K562 (cell line): Measurements from ENCODE around the gene RPL21. TPM values are rescaled to one million over a fixed set of nuclear protein-coding genes. Genes with fewer than 3 reads are reported as not detected.

Source experiments
- HDAC1 ChIP-seq, 2 experiments: fragments of 450-650 bp; IDR thresholded peaks; 2 replicates each; pipeline ENCODE4 v1.6.1; 2016 to 2017; ENCODE audit warnings: inconsistent platforms in 1 of 2, mild to moderate bottlenecking in 1 of 2, moderate library complexity in 1 of 2
- HDAC8 ChIP-seq: fragments of 450-650 bp; IDR thresholded peaks from 2 replicates; pipeline ENCODE4 v1.6.1; 2016; ENCODE audit warnings: mild to moderate bottlenecking, missing genetic modification characterization, moderate library complexity, missing compliant biosample characterization
- LCOR ChIP-seq: sonication (generic); formaldehyde crosslinking; IDR thresholded peaks from 2 replicates; pipeline ENCODE4 v1.8.0; 2022; ENCODE audit warnings: mild to moderate bottlenecking, missing genetic modification reagents
- PHF8 ChIP-seq: fragments of 200-600 bp; sonication (generic); IDR thresholded peaks from 2 replicates; pipeline ENCODE4 v1.6.1; 2012; ENCODE audit warnings: mixed run types, mild to moderate bottlenecking, inconsistent platforms, low read length, moderate library complexity, borderline replicate concordance
- POLR2B ChIP-seq: fragments of 450-650 bp; IDR thresholded peaks from 2 replicates; pipeline ENCODE4 v1.6.1; 2018; ENCODE audit warnings: low read depth; ENCODE audit not compliant: partially characterized antibody
- POLR2H ChIP-seq: IDR thresholded peaks from 2 replicates; pipeline ENCODE4 v1.6.1; 2016; ENCODE audit warnings: missing genetic modification characterization, low read depth, mild to moderate bottlenecking, control low read depth, missing compliant biosample characterization, moderate library complexity
- SP1 ChIP-seq: sonication (generic); formaldehyde crosslinking; IDR thresholded peaks from 2 replicates; pipeline ENCODE4 v1.8.1; 2022; ENCODE audit warnings: mild to moderate bottlenecking, missing genetic modification reagents
- SP2 ChIP-seq: IDR thresholded peaks from 2 replicates; pipeline ENCODE4 v1.6.1; 2011; ENCODE audit warnings: mild to moderate bottlenecking, low read depth, low read length, moderate library complexity; ENCODE audit not compliant: poor library complexity, severe bottlenecking; ENCODE audit errors: extremely low read depth
- ZBTB9 ChIP-seq: fragments of 450-650 bp; formaldehyde crosslinking; IDR thresholded peaks from 2 replicates; pipeline ENCODE4 v1.4.0; 2020; ENCODE audit warnings: mild to moderate bottlenecking, moderate library complexity
- ZNF143 ChIP-seq: sonication (generic); formaldehyde crosslinking; IDR thresholded peaks from 2 replicates; pipeline ENCODE4 v1.9.0; 2022; ENCODE audit warnings: mild to moderate bottlenecking, missing genetic modification reagents
- ZNF217 ChIP-seq: sonication (generic); formaldehyde crosslinking; IDR thresholded peaks from 2 replicates; pipeline ENCODE4 v1.8.0; 2022; ENCODE audit warnings: mild to moderate bottlenecking, missing genetic modification reagents
- ZZZ3 ChIP-seq: fragments of 450-650 bp; IDR thresholded peaks from 2 replicates; pipeline ENCODE4 v1.6.1; 2016; ENCODE audit warnings: antibody characterized with exemption, mild to moderate bottlenecking, moderate library complexity
- polyA plus RNA-seq, 8 experiments: library from polyadenylated mRNA; depleted of rRNA in 4 of 8; stranded (reverse) in 5 of 8; unstranded in 3 of 8; fragments of >200 nt; fragmentation: Nextera tagmentation in 2 of 8; fragmentation: Illumina TruSeq in 1 of 8; extraction: Ambion mirVana in 2 of 8; extraction: Trizol in 1 of 8; gene quantifications; 2 replicates each; pipeline versions ENCODE4 v1.2.1 to v1.2.3, GENCODE V29; 2011 to 2014; ENCODE audit warnings: inconsistent platforms in 1 of 8, missing spikeins in 1 of 8
- total RNA-seq, 7 experiments: library from RNA; depleted of rRNA in 6 of 7; stranded (reverse); fragments of >200 nt in 6 of 7; fragmentation: Illumina TruSeq in 2 of 7; extraction: Trizol in 2 of 7; gene quantifications; 2 replicates each; pipeline versions ENCODE4 v1.2.1 to v1.2.3, GENCODE V29; 2011 to 2021; ENCODE audit warnings: low replicate concordance in 1 of 7
- TF ChIP-seq, protein P1 (sequence below), 2 experiments: fragments of 450-650 bp; IDR thresholded peaks; 2 replicates each; pipeline ENCODE4 v1.6.1; 2016; ENCODE audit warnings: mild to moderate bottlenecking in 2 of 2, borderline replicate concordance in 1 of 2, low read depth in 1 of 2, moderate library complexity in 1 of 2
- TF ChIP-seq, protein P2 (sequence below): fragments of 200-800 bp; sonication (Bioruptor generic); IDR thresholded peaks from 2 replicates; pipeline ENCODE4 v1.6.1; 2017; ENCODE audit warnings: missing genetic modification characterization, missing compliant biosample characterization

RPL21 gene
- total and polyA plus RNA-seq, 9 of the 15 experiments (the other 6 are each of a cell fraction or from before 2014, with no cell fraction given): 622 to 4,203 (median 1,676) TPM

DNA sequence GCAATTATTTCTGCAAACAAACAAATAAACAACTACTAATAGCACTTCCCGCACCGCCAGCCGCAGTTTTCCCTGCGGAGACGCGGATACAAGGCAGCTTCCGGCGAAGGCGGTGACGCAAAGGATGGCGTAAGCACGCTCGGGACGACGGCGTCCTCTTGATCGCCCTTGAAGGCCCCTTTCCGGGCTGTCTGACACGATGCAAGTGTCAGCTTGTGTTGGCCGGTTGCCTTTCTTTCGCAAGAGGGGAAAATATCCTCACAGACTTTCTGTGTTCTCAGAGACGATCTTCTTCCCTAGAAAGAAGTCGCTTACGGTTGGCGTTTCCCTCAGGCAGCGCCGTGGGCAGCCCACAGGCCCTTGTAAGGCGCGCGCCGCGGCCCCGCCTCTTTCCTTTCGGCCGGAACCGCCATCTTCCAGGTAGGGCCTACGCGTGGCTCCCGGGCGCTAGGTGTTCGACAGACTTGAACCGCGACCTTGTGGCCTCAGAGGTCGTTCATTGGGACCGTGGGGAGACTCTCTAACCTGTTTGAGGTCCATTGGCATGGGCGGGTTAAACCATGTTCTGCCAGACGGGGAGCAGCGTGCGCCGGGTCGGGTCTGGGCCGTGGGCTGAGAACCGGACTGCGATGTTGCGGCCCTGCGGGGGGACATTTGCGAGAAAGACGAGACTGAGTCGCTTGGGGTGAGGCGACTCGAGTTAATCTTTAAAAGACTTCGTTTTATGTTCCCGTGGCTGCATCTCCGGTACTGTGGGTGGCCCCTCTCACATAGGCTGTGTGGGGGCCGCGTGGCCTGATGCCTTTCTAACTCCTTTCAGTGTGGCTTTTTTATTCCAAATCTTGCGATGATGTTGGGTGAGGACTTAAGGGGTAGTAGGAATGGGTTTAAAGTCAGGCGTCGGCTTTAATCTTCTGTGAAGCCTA, at the start of gene RPL21 (continued):
- no peak for TF ChIP-seq SP2
- TF ChIP-seq, protein P1, sequence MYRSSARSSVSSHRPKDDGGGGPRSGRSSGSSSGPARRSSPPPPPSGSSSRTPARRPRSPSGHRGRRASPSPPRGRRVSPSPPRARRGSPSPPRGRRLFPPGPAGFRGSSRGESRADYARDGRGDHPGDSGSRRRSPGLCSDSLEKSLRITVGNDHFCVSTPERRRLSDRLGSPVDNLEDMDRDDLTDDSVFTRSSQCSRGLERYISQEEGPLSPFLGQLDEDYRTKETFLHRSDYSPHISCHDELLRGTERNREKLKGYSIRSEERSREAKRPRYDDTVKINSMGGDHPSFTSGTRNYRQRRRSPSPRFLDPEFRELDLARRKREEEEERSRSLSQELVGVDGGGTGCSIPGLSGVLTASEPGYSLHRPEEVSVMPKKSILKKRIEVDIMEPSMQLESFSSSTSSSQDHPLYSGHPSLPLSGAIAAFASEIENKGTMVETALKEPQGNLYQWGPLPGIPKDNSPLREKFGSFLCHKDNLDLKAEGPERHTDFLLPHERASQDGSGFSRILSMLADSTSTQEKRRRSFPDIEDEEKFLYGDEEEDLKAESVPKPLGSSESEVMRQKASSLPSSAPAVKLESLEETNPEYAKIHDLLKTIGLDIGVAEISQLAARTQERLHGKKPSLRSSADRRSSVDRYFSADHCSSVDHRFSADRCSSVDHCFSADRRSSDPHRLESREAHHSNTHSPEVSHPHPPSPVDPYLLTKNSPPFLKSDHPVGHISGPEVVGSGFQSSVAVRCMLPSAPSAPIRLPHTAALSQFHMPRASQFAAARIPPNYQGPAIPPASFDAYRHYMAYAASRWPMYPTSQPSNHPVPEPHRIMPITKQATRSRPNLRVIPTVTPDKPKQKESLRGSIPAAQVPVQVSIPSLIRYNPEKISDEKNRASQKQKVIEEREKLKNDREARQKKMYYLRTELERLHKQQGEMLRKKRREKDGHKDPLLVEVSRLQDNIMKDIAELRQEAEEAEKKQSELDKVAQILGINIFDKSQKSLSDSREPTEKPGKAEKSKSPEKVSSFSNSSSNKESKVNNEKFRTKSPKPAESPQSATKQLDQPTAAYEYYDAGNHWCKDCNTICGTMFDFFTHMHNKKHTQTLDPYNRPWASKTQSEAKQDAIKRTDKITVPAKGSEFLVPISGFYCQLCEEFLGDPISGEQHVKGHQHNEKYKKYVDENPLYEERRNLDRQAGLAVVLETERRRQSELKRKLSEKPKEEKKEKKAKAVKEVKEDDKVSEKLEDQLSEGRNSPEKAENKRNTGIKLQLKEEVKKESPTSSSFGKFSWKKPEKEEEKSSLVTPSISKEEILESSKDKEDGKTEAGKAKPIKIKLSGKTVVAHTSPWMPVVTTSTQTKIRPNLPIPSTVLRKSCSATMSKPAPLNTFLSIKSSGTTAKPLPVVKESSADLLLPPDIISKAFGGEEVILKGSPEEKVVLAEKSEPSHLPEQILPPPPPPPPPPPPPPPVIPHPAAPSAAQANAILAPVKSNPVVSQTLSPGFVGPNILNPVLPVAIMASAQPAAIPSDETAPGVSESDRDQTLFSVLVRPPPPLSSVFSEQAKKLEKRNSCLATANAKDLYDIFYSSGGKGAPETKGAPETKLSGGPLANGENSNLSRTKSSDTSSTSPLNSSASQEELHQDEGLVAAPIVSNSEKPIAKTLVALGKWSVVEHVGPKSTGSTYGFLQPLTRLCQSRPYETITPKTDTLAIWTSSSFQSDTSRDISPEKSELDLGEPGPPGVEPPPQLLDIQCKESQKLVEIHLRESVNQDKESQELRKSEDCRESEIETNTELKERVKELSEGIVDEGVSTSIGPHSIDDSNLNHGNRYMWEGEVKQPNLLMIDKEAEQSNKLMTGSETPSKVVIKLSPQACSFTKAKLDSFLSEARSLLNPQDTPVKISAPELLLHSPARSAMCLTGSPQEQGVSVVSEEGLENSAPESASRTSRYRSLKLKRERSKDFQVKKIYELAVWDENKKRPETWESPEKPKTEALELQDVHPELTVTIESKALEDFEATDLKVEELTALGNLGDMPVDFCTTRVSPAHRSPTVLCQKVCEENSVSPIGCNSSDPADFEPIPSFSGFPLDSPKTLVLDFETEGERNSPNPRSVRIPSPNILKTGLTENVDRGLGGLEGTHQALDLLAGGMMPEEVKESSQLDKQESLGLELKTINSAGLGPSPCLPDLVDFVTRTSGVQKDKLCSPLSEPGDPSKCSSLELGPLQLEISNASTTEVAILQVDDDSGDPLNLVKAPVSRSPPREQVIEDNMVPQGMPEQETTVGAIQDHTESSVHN (IDR thresholded peaks at IDR 0.05; ENCODE audit: borderline replicate concordance in 1 of 2, low read depth in 1 of 2): no peak
- TF ChIP-seq PHF8: peak; percentile 95
- TF ChIP-seq ZNF143: no peak
- TF ChIP-seq LCOR (CRISPR knock-in tag): 0 out of 2 replicates have a peak, but pooled peaks have one; percentile 41
- TF ChIP-seq SP1 (CRISPR knock-in tag): peak; percentile 91
- TF ChIP-seq, protein P2, sequence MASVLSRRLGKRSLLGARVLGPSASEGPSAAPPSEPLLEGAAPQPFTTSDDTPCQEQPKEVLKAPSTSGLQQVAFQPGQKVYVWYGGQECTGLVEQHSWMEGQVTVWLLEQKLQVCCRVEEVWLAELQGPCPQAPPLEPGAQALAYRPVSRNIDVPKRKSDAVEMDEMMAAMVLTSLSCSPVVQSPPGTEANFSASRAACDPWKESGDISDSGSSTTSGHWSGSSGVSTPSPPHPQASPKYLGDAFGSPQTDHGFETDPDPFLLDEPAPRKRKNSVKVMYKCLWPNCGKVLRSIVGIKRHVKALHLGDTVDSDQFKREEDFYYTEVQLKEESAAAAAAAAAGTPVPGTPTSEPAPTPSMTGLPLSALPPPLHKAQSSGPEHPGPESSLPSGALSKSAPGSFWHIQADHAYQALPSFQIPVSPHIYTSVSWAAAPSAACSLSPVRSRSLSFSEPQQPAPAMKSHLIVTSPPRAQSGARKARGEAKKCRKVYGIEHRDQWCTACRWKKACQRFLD (CRISPR knock-in tag): 0 out of 2 replicates have a peak, but pooled peaks have one; percentile 51
- TF ChIP-seq HDAC1 (IDR thresholded peaks at IDR 0.05): peak in 1 of 2 experiments; percentile 55; a peak in 2 of 4 replicates
- TF ChIP-seq HDAC8 (tag): peak; percentile 23; the same call in 1 of the 2 replicates
- no peak for TF ChIP-seq ZBTB9 (CRISPR knock-in tag)
- peak; percentile 83 for TF ChIP-seq POLR2H
- TF ChIP-seq POLR2B: peak; percentile 72
- peak; percentile 80 for TF ChIP-seq ZZZ3
- no peak for TF ChIP-seq ZNF217
